ENCODE results near the gene CCDC102A. TPM values are rescaled to one million over a fixed set of nuclear protein-coding genes. Genes with fewer than 3 reads are reported as not detected.

Gene CCDC102A
- total and polyA plus RNA-seq, 9 of the 15 experiments (the other 6 are each of a cell fraction or from before 2014, with no cell fraction given) = 0.03 to 4.9 (median 1.4) TPM

- Histone ChIP-seq H3K27ac (ENCODE audit: extremely low read depth, low read depth, low read length) (no peak overlapping the region), H3K4me2 (ENCODE audit: insufficient read depth, low read length) (no peak overlapping the region), H4K20me1 (replicated peaks; ENCODE audit: control insufficient read depth, insufficient read depth, low read length) (0 out of 2 replicates have a peak, but pooled peaks cover 4% of the 10 kb centered on the region), H3K4me1 (replicated peaks in 1 of 2; ENCODE audit: control insufficient read depth in 2 of 2, insufficient read depth in 2 of 2, low read length in 2 of 2) (peaks cover 11 to 26% of the 10 kb centered on the region in 2 experiments), H3K9ac (ENCODE audit: insufficient read depth in 1 of 2, low read depth in 2 of 2, low read length in 2 of 2) (no peak overlapping the region), H3K36me3 (ENCODE audit: control insufficient read depth, insufficient read depth, low read length) (peaks cover 57% of the 10 kb centered on the region), H3K27me3 (ENCODE audit: control insufficient read depth in 2 of 2, insufficient read depth in 2 of 2, low read length in 2 of 2) (no peaks in the 10 kb centered on the region), H3K9me1 (ENCODE audit: control insufficient read depth, insufficient read depth, low read length) (peaks cover 3% of the 10 kb centered on the region), H3K4me3 (no peak overlapping the region), H3K79me2 (ENCODE audit: control insufficient read depth, insufficient read depth, low read length) (no peaks in the 10 kb centered on the region), H2AFZ (ENCODE audit: low read depth, low read length) (no peak overlapping the region), H3K9me3 (replicated peaks; ENCODE audit: control insufficient read depth, insufficient read depth, low read depth, low read length) (no peaks in the 10 kb centered on the region)
- BruUV-seq (replicated peaks) = no TSS peak
- ChIA-PET CTCF (ENCODE audit: low intra/inter-chr PET ratio) (no interaction called here), POLR2A (interaction anchor here (0.8 to 2.7 kb wide), 3 partner anchors 8 to 11 kb away, joined by 3 to 14 read pairs (median 4); partner anchors contain the start of gene POLR2C)
- DNase-seq (ENCODE audit: extremely low read depth in 1 of 4, low spot score in 3 of 4) (no peak), ATAC-seq (no peak), FAIRE-seq (no peak)
- 87% methylated on average over 14 of the region's 14 CpGs for WGBS (ENCODE audit: insufficient coverage, low coverage, missing lambda C conversion rate)
- intact Hi-C loops (cut with micrococcal nuclease) (no loop called here), in situ Hi-C loops (cut with MboI) (no loop called here)
- TF ChIP-seq POLR2G (IDR thresholded peaks at IDR 0.05; ENCODE audit: low read depth, low read length) = peak; percentile 75
- no peak for TF ChIP-seq BMI1 (IDR thresholded peaks at IDR 0.05; ENCODE audit: low read length)
Observed at GRCh38 chr16:57473176-57473840, 63.1 kb downstream of the CCDC102A start.

GRCh38 chr16:57472665-57473060 lies 63.7 kb downstream of the CCDC102A start:
- H3K9me3 ChIP-seq (replicated peaks; ENCODE audit: control insufficient read depth, insufficient read depth, low read depth, low read length) = no peaks in the 10 kb centered on the region
- 0 out of 2 replicates have a peak, but pooled peaks cover 4% of the 10 kb centered on the region for H4K20me1 ChIP-seq (replicated peaks; ENCODE audit: control insufficient read depth, insufficient read depth, low read length)
- ChIA-PET CTCF (ENCODE audit: low intra/inter-chr PET ratio) (no interaction called here), POLR2A (interaction anchor here (0.8 to 2.7 kb wide), 3 partner anchors 8 to 11 kb away, joined by 3 to 14 read pairs (median 4); partner anchors contain the start of gene POLR2C)
- no peaks in the 10 kb centered on the region for H3K27me3 ChIP-seq (ENCODE audit: control insufficient read depth in 2 of 2, insufficient read depth in 2 of 2, low read length in 2 of 2)
- peaks cover 3% of the 10 kb centered on the region for H3K9me1 ChIP-seq (ENCODE audit: control insufficient read depth, insufficient read depth, low read length)
- H3K9ac ChIP-seq (ENCODE audit: insufficient read depth in 1 of 2, low read depth in 2 of 2, low read length in 2 of 2) = no peak overlapping the region
- H3K4me3 ChIP-seq = no peak overlapping the region
- H3K36me3 ChIP-seq (ENCODE audit: control insufficient read depth, insufficient read depth, low read length) = peaks cover 63% of the 10 kb centered on the region
- FAIRE-seq (no peak), ATAC-seq (no peak), DNase-seq (ENCODE audit: extremely low read depth in 1 of 4, low spot score in 3 of 4) (no peak)
- BruUV-seq (replicated peaks) = no TSS peak
- in situ Hi-C loops (cut with MboI) = no loop called here
- peaks cover 11 to 26% of the 10 kb centered on the region in 2 experiments for H3K4me1 ChIP-seq (replicated peaks in 1 of 2; ENCODE audit: control insufficient read depth in 2 of 2, insufficient read depth in 2 of 2, low read length in 2 of 2)
- intact Hi-C loops (cut with micrococcal nuclease) = no loop called here
- no peaks in the 10 kb centered on the region for H3K79me2 ChIP-seq (ENCODE audit: control insufficient read depth, insufficient read depth, low read length)
- WGBS (ENCODE audit: insufficient coverage, low coverage, missing lambda C conversion rate) = 78% methylated on average over 4 of the region's 4 CpGs
- no peak overlapping the region for H3K4me2 ChIP-seq (ENCODE audit: insufficient read depth, low read length)
- H3K27ac ChIP-seq (ENCODE audit: extremely low read depth, low read depth, low read length) = no peak overlapping the region
- no peak overlapping the region for H2AFZ ChIP-seq (ENCODE audit: low read depth, low read length)
- TF ChIP-seq KAT7 (CRISPR knock-in tag; IDR thresholded peaks at IDR 0.05; ENCODE audit: borderline replicate concordance) = no peak
- TF ChIP-seq POLR2A (conservative IDR thresholded peaks at IDR 0.05) = 0 out of 2 replicates have a peak, but pooled peaks have one; percentile 15
- TF ChIP-seq RBM14 (IDR thresholded peaks at IDR 0.05; ENCODE audit: borderline replicate concordance, insufficient read depth, low read depth, low read length) = no peak
- TF ChIP-seq ZNF133 (CRISPR knock-in tag; IDR thresholded peaks at IDR 0.05) = no peak
- TF ChIP-seq IRF1 (CRISPR knock-in tag; IDR thresholded peaks at IDR 0.05; ENCODE audit: borderline replicate concordance) = no peak
- no peak for TF ChIP-seq GABPA (tag; conservative IDR thresholded peaks at IDR 0.05; ENCODE audit: low read depth)

All from K562 (cell line).